Panc1 (cell line): ENCODE data around the gene SHISAL1. TPM values are rescaled to one million over a fixed set of nuclear protein-coding genes. Genes with fewer than 3 reads are reported as not detected.

Experiments used
- ATAC-seq: fragments of 200-7000 bp; cut with Tn5 transposase; 2 replicates; pipeline ENCODE4 v1.9.1; 2020; ENCODE audit warnings: mild to moderate bottlenecking, moderate library complexity
- BruUV-seq: library from RNA; stranded (reverse); fragments of 400-500 nt; replicated peaks from 2 replicates; lab custom pipeline; 2021; lab: Mats Ljungman, UMichigan
- CTCF ChIA-PET: fragments of 300-600 bp; sonication (Branson Sonifier 250); formaldehyde crosslinking; loops from one replicate; lab custom pipeline; 2022; ENCODE audit warnings: antibody characterized with exemption; lab: Charles Lee
- POLR2A ChIA-PET: fragments of 300-600 bp; sonication (Branson Sonifier 250); formaldehyde crosslinking; loops from one replicate; lab custom pipeline; 2022; ENCODE audit warnings: antibody characterized with exemption; lab: Charles Lee
- DNase-seq: peaks from one replicate; pipeline ENCODE4 v3.0.0-alpha.2; 2010; ENCODE audit warnings: low read depth, low spot score
- H3K27ac ChIP-seq: 2 replicates; pipeline ENCODE4 v1.5.1; 2011; ENCODE audit warnings: mild to moderate bottlenecking, low read length, inconsistent platforms
- H3K27me3 ChIP-seq: fragments of 200-500 bp; sonication (Bioruptor generic); 2 replicates; pipeline ENCODE4 v1.6.0; 2014; ENCODE audit warnings: low read length, inconsistent platforms; ENCODE audit not compliant: control insufficient read depth, insufficient read depth
- H3K36me3 ChIP-seq: fragments of 200-500 bp; sonication (Bioruptor generic); 2 replicates; pipeline ENCODE4 v1.5.1; 2014; ENCODE audit warnings: inconsistent platforms, mild to moderate bottlenecking, low read length, moderate library complexity; ENCODE audit not compliant: control insufficient read depth, insufficient read depth
- H3K4me1 ChIP-seq: 2 replicates; pipeline ENCODE4 v1.5.1; 2011; ENCODE audit warnings: inconsistent platforms, mild to moderate bottlenecking, low read length, moderate library complexity; ENCODE audit not compliant: control insufficient read depth, insufficient read depth
- H3K4me3 ChIP-seq, 2 experiments: 2 replicates each; pipeline ENCODE4 v1.5.1; 2011 to 2012; ENCODE audit warnings: low read depth in 2 of 2, low read length in 2 of 2, mild to moderate bottlenecking in 2 of 2, inconsistent platforms in 1 of 2, moderate library complexity in 1 of 2
- H3K9me3 ChIP-seq: fragments of 200-500 bp; sonication (Bioruptor generic); 2 replicates; pipeline ENCODE4 v1.5.1; 2014; ENCODE audit warnings: low read depth, mild to moderate bottlenecking, inconsistent platforms, low read length, moderate library complexity; ENCODE audit not compliant: control insufficient read depth, insufficient read depth
- CTCF ChIP-seq: fragments of 450-650 bp; IDR thresholded peaks from 2 replicates; pipeline ENCODE4 v1.5.1; 2017; ENCODE audit warnings: mild to moderate bottlenecking
- POLR2AphosphoS5 ChIP-seq: IDR thresholded peaks from 2 replicates; pipeline ENCODE4 v1.6.1; 2012; ENCODE audit warnings: mild to moderate bottlenecking, low read depth, low read length, moderate library complexity
- SIN3A ChIP-seq: IDR thresholded peaks from 2 replicates; pipeline ENCODE4 v1.6.1; 2012; ENCODE audit warnings: low read depth, mild to moderate bottlenecking, low read length, moderate library complexity, borderline replicate concordance; ENCODE audit not compliant: insufficient read depth
- TCF7L2 ChIP-seq: IDR thresholded peaks from 2 replicates; pipeline ENCODE4 v1.6.1; 2011; ENCODE audit warnings: mild to moderate bottlenecking, low read depth, low read length, inconsistent platforms
- in situ Hi-C: cut with HindIII; loops from 2 replicates; pipeline ENCODE4 v1.10.0; 2016; ENCODE audit warnings: low sequenced_read_pairs, low pct_unique_long_range_greater_than_20kb
- intact Hi-C: fragments of 100-400 bp; cut with micrococcal nuclease; formaldehyde crosslinking; loops from one replicate; pipeline ENCODE4 v1.10.0; 2022; ENCODE audit not compliant: unreplicated experiment
- total RNA-seq: library from RNA; stranded (reverse); gene quantifications from one replicate; pipeline ENCODE4 v1.2.1, GENCODE V29; 2021; ENCODE audit not compliant: unreplicated experiment
- TF ChIP-seq, protein P1 (sequence below), 2 experiments: IDR thresholded peaks; 2 replicates each; pipeline ENCODE4 v1.6.1; 2011 to 2012; ENCODE audit warnings: low read depth in 2 of 2, control low read depth in 1 of 2, low read length in 1 of 2, mild to moderate bottlenecking in 1 of 2, moderate library complexity in 1 of 2; ENCODE audit not compliant: insufficient read depth in 1 of 2

SHISAL1 gene
- total RNA-seq, 1 experiment from 2014 or later: 1.2 TPM

DNA sequence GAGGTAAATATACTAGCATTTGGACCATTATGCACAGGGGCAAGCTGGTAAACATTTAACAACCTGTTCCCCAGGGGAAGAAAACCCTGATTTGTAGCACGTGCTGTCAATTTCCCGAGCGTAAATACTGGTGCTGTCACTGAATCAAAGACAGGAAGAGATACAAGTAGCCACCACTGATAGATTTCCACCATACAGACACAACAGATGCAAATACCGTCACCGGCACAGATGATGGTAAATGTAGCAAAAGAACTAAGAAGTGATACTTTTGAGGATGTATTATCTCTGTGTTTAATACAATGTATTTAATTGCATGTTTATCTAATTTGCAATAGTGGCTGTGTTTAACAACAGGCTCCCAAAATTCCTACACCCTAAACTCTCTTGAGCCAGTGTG lies 39.6 kb downstream of the SHISAL1 start:
- Histone ChIP-seq H3K36me3 (no peaks in the 10 kb centered on the region), H3K9me3 (no peaks in the 10 kb centered on the region), H3K27ac (no peak overlapping the region), H3K27me3 (no peaks in the 10 kb centered on the region), H3K4me1 (no peaks in the 10 kb centered on the region), H3K4me3 (no peak overlapping the region)
- CTCF ChIA-PET: no interaction called here
- POLR2A ChIA-PET: no interaction called here
- intact Hi-C loops: no loop called here
- in situ Hi-C loops: no loop called here
- TF ChIP-seq POLR2AphosphoS5 (no peak), TCF7L2 (no peak), SIN3A (no peak), CTCF (no peak)
- TF ChIP-seq, protein P1, sequence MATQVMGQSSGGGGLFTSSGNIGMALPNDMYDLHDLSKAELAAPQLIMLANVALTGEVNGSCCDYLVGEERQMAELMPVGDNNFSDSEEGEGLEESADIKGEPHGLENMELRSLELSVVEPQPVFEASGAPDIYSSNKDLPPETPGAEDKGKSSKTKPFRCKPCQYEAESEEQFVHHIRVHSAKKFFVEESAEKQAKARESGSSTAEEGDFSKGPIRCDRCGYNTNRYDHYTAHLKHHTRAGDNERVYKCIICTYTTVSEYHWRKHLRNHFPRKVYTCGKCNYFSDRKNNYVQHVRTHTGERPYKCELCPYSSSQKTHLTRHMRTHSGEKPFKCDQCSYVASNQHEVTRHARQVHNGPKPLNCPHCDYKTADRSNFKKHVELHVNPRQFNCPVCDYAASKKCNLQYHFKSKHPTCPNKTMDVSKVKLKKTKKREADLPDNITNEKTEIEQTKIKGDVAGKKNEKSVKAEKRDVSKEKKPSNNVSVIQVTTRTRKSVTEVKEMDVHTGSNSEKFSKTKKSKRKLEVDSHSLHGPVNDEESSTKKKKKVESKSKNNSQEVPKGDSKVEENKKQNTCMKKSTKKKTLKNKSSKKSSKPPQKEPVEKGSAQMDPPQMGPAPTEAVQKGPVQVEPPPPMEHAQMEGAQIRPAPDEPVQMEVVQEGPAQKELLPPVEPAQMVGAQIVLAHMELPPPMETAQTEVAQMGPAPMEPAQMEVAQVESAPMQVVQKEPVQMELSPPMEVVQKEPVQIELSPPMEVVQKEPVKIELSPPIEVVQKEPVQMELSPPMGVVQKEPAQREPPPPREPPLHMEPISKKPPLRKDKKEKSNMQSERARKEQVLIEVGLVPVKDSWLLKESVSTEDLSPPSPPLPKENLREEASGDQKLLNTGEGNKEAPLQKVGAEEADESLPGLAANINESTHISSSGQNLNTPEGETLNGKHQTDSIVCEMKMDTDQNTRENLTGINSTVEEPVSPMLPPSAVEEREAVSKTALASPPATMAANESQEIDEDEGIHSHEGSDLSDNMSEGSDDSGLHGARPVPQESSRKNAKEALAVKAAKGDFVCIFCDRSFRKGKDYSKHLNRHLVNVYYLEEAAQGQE (IDR thresholded peaks at IDR 0.05; ENCODE audit: insufficient read depth in 1 of 2, low read depth in 2 of 2, low read length in 1 of 2): no peak
- no TSS peak for BruUV-seq
- no peak for ATAC-seq
- no peak for DNase-seq

DNA sequence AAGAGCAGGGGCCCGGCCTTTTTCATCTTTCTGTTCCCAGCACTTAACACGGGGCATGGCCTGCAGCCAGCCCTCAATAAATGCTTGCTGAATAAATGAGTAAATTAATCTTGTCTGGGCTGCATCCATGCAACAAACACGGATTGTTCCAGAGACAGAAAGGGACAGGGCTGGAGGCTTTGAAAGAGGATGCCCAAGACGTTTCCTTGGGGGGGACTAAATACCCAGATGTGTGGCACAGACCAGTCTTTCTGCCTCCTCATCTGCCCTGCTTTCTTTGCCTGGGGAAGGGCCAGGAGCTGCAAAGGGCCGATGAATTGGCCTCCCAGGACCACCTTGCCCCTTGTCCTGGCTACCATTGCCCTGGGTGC lies 40.4 kb downstream of the SHISAL1 start:
- Histone ChIP-seq H3K4me1 (no peaks in the 10 kb centered on the region), H3K36me3 (no peaks in the 10 kb centered on the region), H3K27ac (no peak overlapping the region), H3K27me3 (no peaks in the 10 kb centered on the region), H3K4me3 (no peak overlapping the region), H3K9me3 (no peaks in the 10 kb centered on the region)
- BruUV-seq: no TSS peak
- in situ Hi-C loops: no loop called here
- intact Hi-C loops: no loop called here
- ChIA-PET CTCF (no interaction called here), POLR2A (no interaction called here)
- TF ChIP-seq TCF7L2 (no peak), CTCF (no peak), POLR2AphosphoS5 (no peak), SIN3A (no peak)
- TF ChIP-seq, protein P1 (IDR thresholded peaks at IDR 0.05; ENCODE audit: insufficient read depth in 1 of 2, low read depth in 2 of 2, low read length in 1 of 2): no peak
- DNase-seq (no peak), ATAC-seq (no peak)
